AG04449 (cell line): ENCODE measurements around the gene MYCBPAP.

Experiments used
- CTCF ChIA-PET: fragments of 350-600 bp; formaldehyde crosslinking; extraction: SDS; loops from one replicate; lab custom pipeline; 2021; ENCODE audit warnings: antibody characterized with exemption; lab: Yijun Ruan, JAX
- POLR2A ChIA-PET: fragments of 400-600, 350-600 bp; formaldehyde crosslinking; extraction: SDS; loops from one replicate; lab custom pipeline; 2020; ENCODE audit warnings: antibody characterized with exemption, inconsistent platforms; lab: Yijun Ruan, JAX
- DNase-seq: peaks from one replicate; pipeline ENCODE4 v3.0.0-alpha.2; 2010; ENCODE audit warnings: low read depth, low spot score
- H3K4me3 ChIP-seq: 2 replicates; pipeline ENCODE4 v1.5.1; 2011; ENCODE audit warnings: low read depth, mild to moderate bottlenecking, control low read depth, low read length
- TF ChIP-seq, protein P1 (sequence below): IDR thresholded peaks from one replicate; pipeline ENCODE4 v1.5.1; 2011; ENCODE audit warnings: mild to moderate bottlenecking, moderate library complexity, low read length, control low read depth, inconsistent platforms; ENCODE audit not compliant: insufficient read depth; ENCODE audit errors: missing control alignments

MYCBPAP gene

DNA sequence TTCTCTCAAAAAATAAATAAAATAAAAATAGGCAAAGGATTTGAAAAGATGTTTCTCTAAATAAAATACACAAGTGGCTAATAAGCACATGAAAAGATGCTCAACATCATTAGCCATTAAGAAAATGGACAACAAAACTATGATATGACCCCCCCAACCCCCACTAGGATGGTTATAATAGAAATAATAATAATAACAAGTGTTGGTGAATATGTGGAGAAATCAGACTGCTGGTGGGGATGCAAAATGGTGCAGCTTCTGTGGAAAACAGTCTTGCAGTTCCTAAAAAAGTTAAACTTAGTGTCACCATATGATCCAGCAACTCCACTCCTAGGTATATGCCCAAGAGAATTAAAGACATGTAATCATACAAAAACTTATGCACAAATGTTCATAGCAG is 9.0 kb upstream of the MYCBPAP start:
- ChIA-PET CTCF (interaction anchor here (6.1 to 7.8 kb wide), 2 partner anchors 14 to 20 kb away, joined by 33 to 78 read pairs; partner anchors contain the start of gene RSAD1), POLR2A (no interaction called here)
- TF ChIP-seq, protein P1, sequence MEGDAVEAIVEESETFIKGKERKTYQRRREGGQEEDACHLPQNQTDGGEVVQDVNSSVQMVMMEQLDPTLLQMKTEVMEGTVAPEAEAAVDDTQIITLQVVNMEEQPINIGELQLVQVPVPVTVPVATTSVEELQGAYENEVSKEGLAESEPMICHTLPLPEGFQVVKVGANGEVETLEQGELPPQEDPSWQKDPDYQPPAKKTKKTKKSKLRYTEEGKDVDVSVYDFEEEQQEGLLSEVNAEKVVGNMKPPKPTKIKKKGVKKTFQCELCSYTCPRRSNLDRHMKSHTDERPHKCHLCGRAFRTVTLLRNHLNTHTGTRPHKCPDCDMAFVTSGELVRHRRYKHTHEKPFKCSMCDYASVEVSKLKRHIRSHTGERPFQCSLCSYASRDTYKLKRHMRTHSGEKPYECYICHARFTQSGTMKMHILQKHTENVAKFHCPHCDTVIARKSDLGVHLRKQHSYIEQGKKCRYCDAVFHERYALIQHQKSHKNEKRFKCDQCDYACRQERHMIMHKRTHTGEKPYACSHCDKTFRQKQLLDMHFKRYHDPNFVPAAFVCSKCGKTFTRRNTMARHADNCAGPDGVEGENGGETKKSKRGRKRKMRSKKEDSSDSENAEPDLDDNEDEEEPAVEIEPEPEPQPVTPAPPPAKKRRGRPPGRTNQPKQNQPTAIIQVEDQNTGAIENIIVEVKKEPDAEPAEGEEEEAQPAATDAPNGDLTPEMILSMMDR, result no peak
- no peak for DNase-seq
- H3K4me3 ChIP-seq, result no peak overlapping the region

DNA sequence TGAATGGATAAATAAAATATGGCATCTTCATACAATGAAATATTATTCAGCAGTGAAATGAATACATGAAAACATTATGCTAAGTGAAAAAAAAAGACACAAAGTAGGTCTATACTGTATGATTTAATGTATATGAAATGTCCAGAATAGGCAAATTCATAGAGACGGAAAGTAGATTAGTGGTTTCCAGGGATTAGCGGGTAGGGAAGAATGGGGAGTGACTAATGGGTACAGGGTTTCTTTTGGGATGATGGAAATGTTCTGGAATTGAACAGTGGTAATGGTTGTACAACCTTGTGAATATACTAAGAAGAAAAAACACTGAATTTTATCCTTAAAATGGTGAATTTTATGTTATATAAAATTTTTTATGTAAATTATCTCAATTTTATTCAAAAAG is 8.5 kb upstream of the MYCBPAP start:
- ChIA-PET CTCF (interaction anchor here (6.1 to 7.8 kb wide), 2 partner anchors 15 to 21 kb away, joined by 33 to 78 read pairs; partner anchors contain the start of gene RSAD1), POLR2A (no interaction called here)
- no peak overlapping the region for H3K4me3 ChIP-seq
- DNase-seq, result no peak
- TF ChIP-seq, protein P1, result no peak

DNA sequence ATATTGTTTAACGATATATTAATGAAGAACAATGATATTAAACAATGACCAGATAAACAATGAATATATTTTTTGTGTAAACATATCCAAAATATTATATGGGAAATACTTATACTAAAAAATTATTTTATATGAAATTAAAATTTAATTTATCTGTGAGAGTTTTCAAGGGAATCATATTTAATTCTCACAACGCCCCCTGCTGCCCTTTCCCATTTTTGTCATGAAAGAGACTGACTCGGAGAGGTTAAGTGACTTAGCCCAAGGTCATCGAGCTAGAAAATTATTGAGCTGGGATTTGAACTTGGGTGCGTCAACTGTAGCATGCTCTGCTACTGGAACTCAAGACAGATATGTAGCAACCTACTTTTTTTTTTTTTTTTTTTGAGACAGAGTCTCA is 7.2 kb upstream of the MYCBPAP start:
- ChIA-PET CTCF (interaction anchor here (1.1 to 7.8 kb wide), 11 partner anchors 7 to 204 kb away, joined by 3 to 78 read pairs (median 9); partner anchors contain the start of gene RSAD1), POLR2A (no interaction called here)
- H3K4me3 ChIP-seq, result no peak overlapping the region
- no peak for DNase-seq
- TF ChIP-seq, protein P1, result peak; percentile 10

DNA sequence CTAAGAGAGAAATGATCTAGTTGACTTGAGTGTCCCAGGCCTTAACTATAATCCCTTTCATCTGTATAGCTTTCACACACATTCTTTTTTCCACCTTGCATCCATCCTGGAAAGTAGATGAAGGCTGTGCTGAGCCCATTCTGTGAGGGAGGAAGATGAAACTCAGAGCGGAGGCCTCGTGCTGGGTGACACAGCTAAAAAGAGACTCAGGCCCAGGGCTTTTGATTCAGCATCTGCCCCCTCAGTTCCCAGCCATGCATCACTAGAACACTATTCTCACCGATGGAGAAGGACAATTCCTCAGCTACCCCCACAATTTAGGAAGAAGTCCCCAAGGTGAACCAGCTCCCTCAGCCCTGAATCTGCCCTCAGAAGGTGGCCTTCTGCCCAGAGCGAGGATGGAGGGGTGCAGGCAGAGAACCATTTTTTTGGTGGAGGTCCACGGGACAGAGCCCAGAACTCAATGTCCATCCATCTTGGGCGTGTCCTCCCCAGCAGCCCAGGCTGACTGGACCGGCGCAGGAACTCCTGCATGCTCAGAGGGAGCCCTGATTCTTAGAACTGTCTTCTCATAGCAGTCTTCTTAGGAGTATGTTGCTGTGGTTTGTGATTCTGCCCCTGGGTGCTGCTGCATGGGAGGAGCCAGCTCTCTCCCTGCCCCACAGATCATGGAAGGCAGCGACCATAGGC is 5.8 kb upstream of the MYCBPAP start:
- ChIA-PET CTCF (interaction anchor here (1.1 to 7.8 kb wide), 8 partner anchors 9 to 203 kb away, joined by 3 to 78 read pairs (median 17); partner anchors contain the start of gene RSAD1), POLR2A (no interaction called here)
- no peak for DNase-seq
- TF ChIP-seq, protein P1, result no peak
- no peak overlapping the region for H3K4me3 ChIP-seq

DNA sequence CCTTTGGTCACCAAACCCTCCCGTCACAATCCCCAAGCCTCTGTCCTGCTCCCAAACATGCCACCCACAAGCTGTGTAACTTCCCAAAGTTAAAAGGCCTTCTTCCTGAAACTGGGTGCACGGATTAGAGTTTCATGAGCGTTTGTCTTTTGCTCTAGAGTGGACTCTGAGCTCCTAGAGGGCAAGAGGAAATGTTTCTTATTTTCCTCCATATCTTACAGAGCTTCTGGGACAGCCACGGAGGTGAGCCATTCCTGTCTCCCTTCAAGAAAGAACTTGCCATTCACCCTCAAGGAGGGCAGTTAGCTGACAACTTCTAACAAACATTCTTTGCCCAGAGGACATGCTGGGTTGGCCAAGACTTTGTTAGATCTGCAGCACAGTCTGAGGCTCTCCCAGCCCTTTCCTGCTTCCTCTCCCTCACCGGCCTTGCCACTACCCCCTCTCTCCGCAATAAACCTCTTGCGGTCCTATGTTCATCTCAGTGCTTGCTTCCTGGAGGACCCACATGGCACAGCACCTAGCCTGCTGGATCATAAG is 2.6 kb upstream of the MYCBPAP start:
- TF ChIP-seq, protein P1, result no peak
- DNase-seq, result no peak
- no peak overlapping the region for H3K4me3 ChIP-seq
- CTCF ChIA-PET, result interaction anchor here (0.7 to 5.7 kb wide), 9 partner anchors 10 to 189 kb away, joined by 3 to 31 read pairs (median 3); no protein-coding TSS in a partner anchor
- POLR2A ChIA-PET, result no interaction called here

DNA sequence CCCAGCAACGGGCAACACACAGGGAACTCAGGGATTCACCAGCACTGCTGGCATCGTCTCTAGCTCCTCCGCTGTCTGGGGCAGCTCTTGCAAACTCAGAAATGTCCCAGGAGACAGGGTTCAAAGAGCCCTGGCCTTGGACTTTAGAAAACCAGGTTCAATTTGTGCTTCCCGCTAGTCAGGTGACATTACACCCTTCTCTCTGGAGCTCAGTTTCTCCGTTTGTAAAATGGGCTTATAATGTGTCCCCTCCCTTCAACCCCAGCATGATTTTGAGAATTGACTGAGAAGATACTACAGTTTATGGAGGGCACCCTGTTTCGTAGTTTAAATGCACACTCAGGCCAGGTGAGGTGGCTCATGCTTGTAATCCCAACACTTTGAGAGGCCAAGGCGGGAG is 1.9 kb upstream of the MYCBPAP start:
- no peak overlapping the region for H3K4me3 ChIP-seq
- TF ChIP-seq, protein P1, result no peak
- ChIA-PET CTCF (interaction anchor here (0.7 to 2.3 kb wide), 5 partner anchors 10 to 36 kb away, joined by 3 to 5 read pairs (median 3); no protein-coding TSS in a partner anchor), POLR2A (no interaction called here)
- no peak for DNase-seq
